Stimulated activated CD8-positive, alpha-beta memory T cell treated with anti-CD3 and anti-CD28 coated beads, Interleukin-12 subunit alpha, Interleukin-12 subunit beta, amount 100 ng/mL, for 1 hour (primary cell): ENCODE data around the gene DCLRE1B.
A peak's percentile ranks its signal among the peaks of the same experiment; 100 is the strongest.

Source experiments
- DNase-seq: peaks from one replicate; pipeline ENCODE4 v3.0.0-alpha.2; 2020; ENCODE audit warnings: low read depth

DCLRE1B gene

DNA sequence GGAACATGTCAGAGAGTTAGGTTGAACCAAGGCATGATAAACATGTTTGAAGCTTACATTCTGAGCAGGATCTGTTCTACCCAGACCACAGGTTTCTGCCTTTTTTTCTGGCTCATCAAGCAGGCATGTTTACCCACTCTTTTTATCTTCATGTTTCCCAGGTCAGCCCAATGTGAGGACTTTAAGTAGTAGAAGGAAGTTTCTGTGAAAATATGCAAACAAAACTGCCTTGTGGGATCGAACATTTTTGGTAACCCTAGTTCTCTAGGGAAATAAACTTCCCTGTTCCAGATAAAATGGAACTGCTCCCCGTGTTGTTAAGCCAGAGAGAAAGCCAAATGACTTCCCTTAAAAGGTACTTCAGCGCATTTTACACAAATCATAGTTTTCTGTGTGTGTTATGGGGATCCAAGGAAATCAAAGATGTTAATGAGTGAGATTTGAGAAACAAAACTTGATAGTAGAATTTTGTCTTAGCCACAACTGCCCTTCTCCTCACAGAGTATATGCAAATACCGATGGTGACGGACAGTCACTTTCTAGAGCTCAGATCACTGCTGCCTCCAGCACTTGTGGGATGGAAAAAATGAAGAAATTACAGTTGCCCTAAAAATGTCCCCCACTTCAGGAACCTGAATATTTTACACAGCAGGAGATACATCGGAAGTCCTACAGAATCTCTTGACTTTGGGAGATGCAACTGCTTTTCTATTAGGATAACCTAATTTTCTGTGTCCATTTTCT is 23.2 kb downstream of the DCLRE1B start:
- no peak for DNase-seq

- DNase-seq, result peak; percentile 86
Measured at GRCh38 chr1:113928941-113929749, 24.0 kb downstream of the DCLRE1B start, which contains the start of gene HIPK1. HIPK1 (plus strand) TSS chr1:113929324.

GRCh38 chr1:113929750-113930498 is 24.8 kb downstream of the DCLRE1B start:
- peak; percentile 47 for DNase-seq

DNA sequence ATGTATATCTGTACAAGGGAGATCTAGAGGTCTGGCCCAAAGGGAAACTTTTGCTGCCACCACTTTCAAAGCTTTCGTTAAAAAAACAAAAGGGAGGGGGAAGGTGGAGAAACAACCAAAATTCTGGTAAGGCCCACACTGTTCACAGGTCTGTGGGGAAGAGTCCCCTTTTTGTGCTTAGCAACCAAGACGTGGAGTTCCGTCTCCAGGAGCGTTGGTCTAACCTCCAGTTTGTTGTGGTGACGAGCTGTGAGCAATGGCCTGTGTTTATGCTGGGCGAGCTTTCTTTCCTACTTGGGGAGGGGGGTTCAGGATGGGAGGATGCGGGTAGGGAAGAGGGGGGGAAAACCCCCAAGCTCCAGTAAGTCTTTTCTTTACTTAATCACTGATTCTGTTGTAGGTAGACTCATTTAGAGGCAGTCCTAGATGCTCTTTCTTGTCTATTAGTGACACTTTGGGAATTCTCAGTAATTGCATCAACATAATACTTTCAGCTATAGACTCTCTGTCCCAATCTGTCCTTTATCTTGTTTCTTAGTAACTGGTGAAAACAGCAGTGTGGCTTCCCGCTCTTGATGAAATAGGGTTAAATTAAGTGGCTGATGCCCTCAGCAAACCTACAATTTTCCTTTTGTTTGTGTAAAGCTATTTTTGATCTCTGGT is 25.5 kb downstream of the DCLRE1B start:
- DNase-seq, result peak; percentile 63

DNA sequence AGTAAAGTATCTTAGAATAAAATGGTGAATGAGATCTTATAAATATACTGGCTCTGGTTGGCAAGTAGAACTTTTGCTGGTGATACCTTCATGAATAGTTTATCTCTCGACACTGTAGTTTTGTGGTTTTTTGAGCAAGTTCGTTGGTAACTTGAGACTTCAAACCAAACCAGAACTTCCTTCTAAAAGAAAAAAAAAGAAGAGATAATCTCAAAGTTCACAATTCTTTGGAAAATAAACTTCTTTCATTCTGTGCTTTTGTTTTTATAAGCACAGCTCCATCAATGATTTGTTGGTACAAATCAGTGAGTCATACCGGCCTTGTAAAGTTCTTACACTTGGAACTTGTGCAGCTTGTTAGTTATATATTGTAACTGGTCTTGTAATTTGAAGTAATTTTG is 26.3 kb downstream of the DCLRE1B start:
- DNase-seq, result no peak

DNA sequence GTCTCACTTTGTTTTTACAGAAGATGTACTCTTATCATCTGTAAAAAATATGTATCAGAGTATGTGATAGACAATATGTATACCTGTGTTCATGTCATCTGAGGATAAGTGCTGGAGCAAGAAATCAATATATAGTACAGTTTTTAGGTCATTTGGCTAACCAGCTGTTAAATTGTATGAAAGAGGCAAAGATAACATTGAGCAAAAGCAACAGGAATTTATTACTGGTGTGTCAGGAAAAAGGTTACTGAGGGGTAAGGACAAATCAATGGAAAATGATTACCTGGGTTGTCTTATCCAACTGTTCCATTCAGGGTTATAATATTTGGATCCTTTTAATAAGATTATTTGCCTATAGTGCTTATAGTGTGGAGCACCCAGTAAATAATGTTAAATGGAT is 28.9 kb downstream of the DCLRE1B start:
- DNase-seq, result no peak

GRCh38 chr1:113934511-113935055 is 29.5 kb downstream of the DCLRE1B start:
- no peak for DNase-seq

DNA sequence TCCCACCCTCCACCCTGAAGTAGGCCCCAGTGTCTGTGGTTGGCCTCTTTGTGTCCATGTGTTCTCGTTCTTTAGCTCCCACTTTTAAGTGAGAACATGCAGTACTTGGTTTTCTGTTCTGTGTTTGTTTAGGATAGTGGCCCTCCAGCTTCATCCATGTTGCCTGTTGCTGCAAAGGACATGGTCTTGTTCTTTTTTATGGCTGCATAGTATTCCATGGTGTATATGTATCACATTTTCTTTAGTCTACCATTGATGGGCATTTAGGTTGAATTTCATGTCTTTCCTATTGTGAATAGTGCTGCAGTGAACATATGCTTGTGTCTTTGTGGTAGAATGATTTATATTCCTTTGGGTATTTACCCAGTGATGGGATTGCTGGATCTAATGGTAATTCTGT is 30.1 kb downstream of the DCLRE1B start:
- no peak for DNase-seq

- no peak for DNase-seq
Measured at GRCh38 chr1:113935970-113936369, 30.8 kb downstream of the DCLRE1B start.

DNA sequence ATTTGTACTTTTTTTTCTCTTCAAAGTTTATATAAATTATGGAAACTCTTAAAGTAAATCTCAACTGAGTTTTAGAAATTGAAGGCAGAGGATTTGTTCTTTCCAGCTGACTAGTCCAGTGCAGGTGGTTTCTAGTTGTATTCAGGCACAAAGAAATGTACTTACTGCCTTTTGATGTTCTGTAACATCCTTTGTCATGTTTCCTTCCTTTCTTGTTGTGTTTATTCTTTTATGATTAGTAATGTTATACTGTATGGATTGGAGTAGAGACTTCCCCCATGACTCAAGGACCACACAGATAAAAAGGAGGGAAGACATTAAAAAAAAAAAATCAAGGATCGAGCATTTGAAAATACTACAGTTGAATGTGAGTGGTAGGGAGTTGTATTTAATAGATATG is 32.0 kb downstream of the DCLRE1B start:
- no peak for DNase-seq

DNA sequence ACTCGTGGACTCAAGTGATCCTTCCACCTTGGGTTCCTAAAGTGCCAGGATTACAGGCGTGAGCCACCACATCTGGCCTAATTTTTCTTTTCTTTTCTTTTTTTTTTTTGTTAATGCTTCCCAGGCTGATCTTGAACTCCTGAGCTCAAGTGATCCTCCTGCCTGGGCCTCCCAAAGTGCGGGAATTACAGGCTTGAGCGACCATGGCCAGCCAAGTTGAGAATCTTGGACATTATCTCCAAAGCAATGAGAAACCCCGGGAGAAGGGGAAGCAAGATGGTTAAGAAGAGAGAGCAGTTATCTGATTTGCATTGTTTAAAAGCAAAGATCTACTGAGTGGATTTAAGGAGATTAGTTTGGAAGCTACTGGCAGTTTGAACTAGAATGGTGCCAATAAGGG is 33.1 kb downstream of the DCLRE1B start:
- DNase-seq, result no peak

DNA sequence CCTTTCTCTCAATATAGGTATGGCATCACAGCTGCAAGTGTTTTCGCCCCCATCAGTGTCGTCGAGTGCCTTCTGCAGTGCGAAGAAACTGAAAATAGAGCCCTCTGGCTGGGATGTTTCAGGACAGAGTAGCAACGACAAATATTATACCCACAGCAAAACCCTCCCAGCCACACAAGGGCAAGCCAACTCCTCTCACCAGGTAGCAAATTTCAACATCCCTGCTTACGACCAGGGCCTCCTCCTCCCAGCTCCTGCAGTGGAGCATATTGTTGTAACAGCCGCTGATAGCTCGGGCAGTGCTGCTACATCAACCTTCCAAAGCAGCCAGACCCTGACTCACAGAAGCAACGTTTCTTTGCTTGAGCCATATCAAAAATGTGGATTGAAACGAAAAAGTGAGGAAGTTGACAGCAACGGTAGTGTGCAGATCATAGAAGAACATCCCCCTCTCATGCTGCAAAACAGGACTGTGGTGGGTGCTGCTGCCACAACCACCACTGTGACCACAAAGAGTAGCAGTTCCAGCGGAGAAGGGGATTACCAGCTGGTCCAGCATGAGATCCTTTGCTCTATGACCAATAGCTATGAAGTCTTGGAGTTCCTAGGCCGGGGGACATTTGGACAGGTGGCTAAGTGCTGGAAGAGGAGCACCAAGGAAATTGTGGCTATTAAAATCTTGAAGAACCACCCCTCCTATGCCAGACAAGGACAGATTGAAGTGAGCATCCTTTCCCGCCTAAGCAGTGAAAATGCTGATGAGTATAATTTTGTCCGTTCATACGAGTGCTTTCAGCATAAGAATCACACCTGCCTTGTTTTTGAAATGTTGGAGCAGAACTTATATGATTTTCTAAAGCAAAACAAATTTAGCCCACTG is 35.5 kb downstream of the DCLRE1B start:
- peak; percentile 27 for DNase-seq

DNA sequence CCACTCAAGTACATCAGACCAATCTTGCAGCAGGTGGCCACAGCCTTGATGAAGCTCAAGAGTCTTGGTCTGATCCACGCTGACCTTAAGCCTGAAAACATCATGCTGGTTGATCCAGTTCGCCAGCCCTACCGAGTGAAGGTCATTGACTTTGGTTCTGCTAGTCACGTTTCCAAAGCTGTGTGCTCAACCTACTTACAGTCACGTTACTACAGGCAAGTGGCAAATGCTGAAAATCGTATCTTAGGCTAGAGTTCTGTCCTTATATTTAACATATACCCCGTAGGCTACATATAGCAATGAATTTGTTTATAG is 36.1 kb downstream of the DCLRE1B start:
- no peak for DNase-seq

DNA sequence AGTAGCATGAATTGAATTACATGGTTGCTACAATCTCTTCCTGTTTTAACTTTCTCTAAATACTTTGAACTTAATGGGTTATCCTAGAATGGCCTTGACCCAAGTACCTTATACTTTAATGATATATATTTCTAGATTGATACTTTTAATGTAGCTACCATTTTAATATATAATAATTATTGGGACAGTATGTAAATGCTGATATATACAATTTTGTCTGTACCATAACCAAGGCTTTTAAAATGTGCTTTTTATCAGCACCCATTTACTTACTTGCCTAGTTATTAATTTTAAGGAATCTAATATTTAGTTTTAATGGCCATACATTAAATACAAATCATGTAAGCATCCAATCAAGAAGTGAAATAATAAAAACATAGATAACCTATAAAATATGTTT is 37.4 kb downstream of the DCLRE1B start:
- DNase-seq, result no peak

DNA sequence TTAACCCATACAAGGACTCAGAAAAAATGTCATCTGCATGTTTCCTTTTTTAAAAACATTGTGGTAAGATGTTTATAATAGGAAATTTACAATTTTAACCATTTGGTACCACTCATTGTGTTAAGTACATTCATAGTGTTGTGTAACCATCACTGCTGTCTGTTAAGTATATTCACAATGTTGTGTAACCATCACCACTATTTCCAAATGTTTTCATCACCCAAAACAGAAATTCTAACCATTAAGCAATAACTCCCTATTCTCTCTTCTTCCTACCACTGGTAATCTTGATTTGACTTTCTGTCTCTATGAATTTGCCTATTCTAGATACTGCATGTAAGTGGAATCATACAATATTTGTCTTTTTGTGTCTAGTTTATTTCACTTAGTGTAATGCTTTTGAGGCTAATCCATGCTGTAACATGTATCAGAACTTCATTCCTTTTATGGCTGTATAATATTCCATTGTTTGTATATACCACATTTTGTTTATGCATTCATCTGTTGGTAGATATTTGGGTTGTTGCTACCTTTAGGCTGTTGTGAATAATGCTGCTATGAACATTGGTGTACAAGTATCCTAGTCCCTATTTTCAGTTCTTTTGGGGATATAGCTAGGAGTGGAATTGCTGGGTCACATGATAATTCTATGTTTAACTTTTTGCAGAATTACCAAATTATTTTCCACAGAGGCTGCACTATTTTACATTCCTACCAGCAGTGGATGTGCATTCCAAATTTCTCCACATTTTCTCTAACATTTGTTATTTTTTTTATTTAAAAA is 38.1 kb downstream of the DCLRE1B start:
- DNase-seq, result no peak

DNA sequence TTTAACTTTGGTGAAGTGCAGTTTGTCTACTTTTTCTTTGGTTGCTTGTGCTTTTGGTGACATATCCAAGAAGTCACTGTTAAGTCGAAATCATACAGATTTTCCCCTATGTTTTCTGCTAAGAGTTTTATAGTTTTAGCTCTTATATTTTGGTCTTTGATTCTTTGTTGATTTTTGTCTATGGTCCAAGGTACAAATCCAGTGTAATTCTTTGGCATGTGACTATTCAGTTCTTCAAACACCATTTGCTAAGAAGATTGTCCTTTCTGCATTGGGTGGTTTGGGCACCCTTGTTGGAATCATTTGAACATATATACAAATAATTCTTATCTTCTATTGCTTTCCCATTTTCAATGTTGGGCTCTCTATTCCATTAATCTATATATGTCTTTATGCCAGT is 40.2 kb downstream of the DCLRE1B start:
- no peak for DNase-seq

DNA sequence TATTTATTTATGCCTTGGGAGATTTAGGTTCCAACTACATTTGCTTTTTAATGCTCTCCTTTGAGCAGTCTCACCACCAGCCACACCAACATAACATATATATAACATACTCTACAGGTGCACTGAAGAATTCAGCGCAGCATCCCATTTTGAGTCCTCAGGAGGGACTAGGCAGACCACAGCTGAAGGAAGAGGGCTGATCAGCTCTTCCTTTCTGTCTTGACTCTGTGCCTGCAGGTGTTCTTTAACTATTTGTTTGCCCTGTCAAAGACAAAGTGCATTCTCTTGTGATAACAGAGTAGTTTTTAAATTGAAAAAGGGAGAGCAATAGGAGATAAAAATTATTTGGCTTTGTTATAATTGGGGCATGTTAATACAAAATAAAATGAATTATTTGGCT is 41.0 kb downstream of the DCLRE1B start:
- DNase-seq, result no peak

GRCh38 chr1:113946678-113947387 is 41.7 kb downstream of the DCLRE1B start:
- no peak for DNase-seq

DNA sequence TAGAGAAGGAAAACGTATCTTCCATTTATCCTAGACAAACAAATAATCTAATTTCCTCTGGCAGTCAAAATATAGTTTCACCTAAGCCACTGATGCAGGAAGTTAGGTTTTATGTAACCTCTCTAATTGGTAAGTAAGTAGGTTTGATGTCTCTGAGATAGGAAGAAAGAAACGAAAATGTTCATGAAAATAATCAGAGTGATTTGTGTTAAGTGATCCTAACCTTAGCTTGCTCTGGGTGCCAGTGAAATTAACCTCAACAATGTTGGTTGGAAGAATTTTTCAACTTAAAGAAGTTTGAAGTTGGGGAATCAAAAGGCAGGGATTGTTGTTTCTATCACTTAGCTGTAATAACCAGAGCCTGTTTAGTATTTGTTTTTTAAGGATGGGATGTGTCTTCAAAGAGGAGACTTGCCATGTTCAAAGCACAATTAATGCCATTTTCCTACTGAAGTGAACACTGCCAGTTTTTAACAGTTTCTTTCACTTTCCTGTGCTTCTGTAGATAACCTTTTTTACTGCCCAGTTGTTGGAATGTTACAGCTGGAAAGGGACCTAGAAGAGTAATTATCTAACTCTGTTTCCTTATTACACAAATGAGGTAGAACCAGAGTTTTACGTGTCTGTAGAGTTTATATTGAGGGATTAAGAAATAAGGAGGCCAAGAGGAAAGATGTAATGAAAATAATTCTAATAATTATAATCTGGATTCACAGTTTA is 42.4 kb downstream of the DCLRE1B start:
- no peak for DNase-seq
